SW 1271 (cell line): ENCODE measurements around the gene NEK10.
"Not testable (repeated sequence)": the region's sequence is repeated elsewhere in the genome, so short reads cannot be mapped to it uniquely, and the experiment has no call there.

Experiments used
- DNase-seq, 2 experiments: peaks; one replicate each; lab custom pipeline; 2025; lab: John Stamatoyannopoulos, UW

Gene NEK10

GRCh38 chr3:27311400-27311799 is 57.8 kb downstream of the NEK10 start:
- peak; percentile 88 to 95 for DNase-seq

- no peak for DNase-seq
Observed at GRCh38 chr3:27310688-27311087, 58.5 kb downstream of the NEK10 start.

GRCh38 chr3:27307566-27307965 is 61.6 kb downstream of the NEK10 start:
- no peak for DNase-seq

GRCh38 chr3:27302891-27303290 is 66.3 kb downstream of the NEK10 start:
- no peak for DNase-seq

- DNase-seq, result not testable (repeated sequence)
Observed at GRCh38 chr3:27298981-27299380, 70.2 kb downstream of the NEK10 start.

- DNase-seq, result no peak
Observed at GRCh38 chr3:27293939-27294338, 75.2 kb downstream of the NEK10 start.

GRCh38 chr3:27290760-27291159 is 78.4 kb downstream of the NEK10 start:
- DNase-seq, result no peak

- no peak for DNase-seq
Observed at GRCh38 chr3:27289769-27290413, 79.3 kb downstream of the NEK10 start.

GRCh38 chr3:27287052-27287451 is 82.1 kb downstream of the NEK10 start:
- DNase-seq, result no peak

GRCh38 chr3:27286467-27286866 is 82.7 kb downstream of the NEK10 start:
- not testable (repeated sequence) for DNase-seq

GRCh38 chr3:27285668-27286067 is 83.5 kb downstream of the NEK10 start:
- no peak for DNase-seq

- DNase-seq, result no peak
Observed at GRCh38 chr3:27281671-27282150, 87.5 kb downstream of the NEK10 start.

GRCh38 chr3:27279123-27279522 is 90.1 kb downstream of the NEK10 start:
- DNase-seq, result no peak

- DNase-seq, result no peak
Observed at GRCh38 chr3:27278383-27279055, 90.7 kb downstream of the NEK10 start.

GRCh38 chr3:27275441-27275990 is 93.7 kb downstream of the NEK10 start:
- no peak for DNase-seq

GRCh38 chr3:27271890-27272289 is 97.3 kb downstream of the NEK10 start:
- DNase-seq, result no peak

GRCh38 chr3:27254896-27255295 is 114.3 kb downstream of the NEK10 start:
- DNase-seq, result no peak

GRCh38 chr3:27253831-27254230 is 115.4 kb downstream of the NEK10 start:
- DNase-seq, result peak in 1 of 2 experiments; percentile 41

- no peak for DNase-seq
Observed at GRCh38 chr3:27253391-27253790, 115.8 kb downstream of the NEK10 start.

- DNase-seq, result no peak
Observed at GRCh38 chr3:27252646-27253045, 116.5 kb downstream of the NEK10 start.

GRCh38 chr3:27244374-27244773 is 124.8 kb downstream of the NEK10 start:
- DNase-seq, result no peak

GRCh38 chr3:27239951-27240350 is 129.2 kb downstream of the NEK10 start:
- no peak for DNase-seq

- DNase-seq, result peak in 1 of 2 experiments; percentile 10
Observed at GRCh38 chr3:27228805-27229204, 140.4 kb downstream of the NEK10 start.
